Measurements from ENCODE around the gene C20orf144.

The C20orf144 gene

GRCh38 chr20:33650111-33650752 lies 11.9 kb upstream of the C20orf144 start:
- no peak for DNase-seq

GRCh38 chr20:33650753-33651561 lies 11.2 kb upstream of the C20orf144 start:
- DNase-seq = no peak

GRCh38 chr20:33651562-33652048 lies 10.5 kb upstream of the C20orf144 start:
- DNase-seq = no peak

- peak; percentile 57 to 66 for DNase-seq
These were observed 8.8 kb upstream of the C20orf144 start for GRCh38 chr20:33653218-33653899.

GRCh38 chr20:33653900-33654596 lies 8.1 kb upstream of the C20orf144 start:
- DNase-seq = peak; percentile 72 to 79

- DNase-seq = no peak
These were observed 7.4 kb upstream of the C20orf144 start for GRCh38 chr20:33654680-33655161.

- DNase-seq = no peak
These were observed 7.0 kb upstream of the C20orf144 start for GRCh38 chr20:33655164-33655563.

GRCh38 chr20:33656010-33656782 lies 5.9 kb upstream of the C20orf144 start:
- DNase-seq = no peak

GRCh38 chr20:33656783-33657703 lies 5.1 kb upstream of the C20orf144 start:
- DNase-seq = no peak

- no peak for DNase-seq
These were observed 4.4 kb upstream of the C20orf144 start for GRCh38 chr20:33657704-33658095.

- no peak for DNase-seq
These were observed 3.6 kb upstream of the C20orf144 start for GRCh38 chr20:33658510-33658909.

GRCh38 chr20:33658929-33659328 lies 3.2 kb upstream of the C20orf144 start:
- no peak for DNase-seq

- no peak for DNase-seq
These were observed 2.6 kb upstream of the C20orf144 start for GRCh38 chr20:33659341-33660034.

- no peak for DNase-seq
These were observed 2.0 kb upstream of the C20orf144 start for GRCh38 chr20:33660035-33660684.

- no peak for DNase-seq
These were observed 1.5 kb upstream of the C20orf144 start for GRCh38 chr20:33660685-33661058.

GRCh38 chr20:33663161-33664084 lies 1.3 kb downstream of the C20orf144 start:
- peak; percentile 49 to 78 for DNase-seq

- DNase-seq = no peak
These were observed 2.1 kb downstream of the C20orf144 start for GRCh38 chr20:33664085-33664761.

GRCh38 chr20:33664762-33665144 lies 2.6 kb downstream of the C20orf144 start:
- no peak for DNase-seq
